ENCODE measurements around the gene PPP1R16B.

GRCh38 chr20:38799203-38799602, 6.3 kb upstream of the PPP1R16B start:
- TF ChIP-seq, protein P1, sequence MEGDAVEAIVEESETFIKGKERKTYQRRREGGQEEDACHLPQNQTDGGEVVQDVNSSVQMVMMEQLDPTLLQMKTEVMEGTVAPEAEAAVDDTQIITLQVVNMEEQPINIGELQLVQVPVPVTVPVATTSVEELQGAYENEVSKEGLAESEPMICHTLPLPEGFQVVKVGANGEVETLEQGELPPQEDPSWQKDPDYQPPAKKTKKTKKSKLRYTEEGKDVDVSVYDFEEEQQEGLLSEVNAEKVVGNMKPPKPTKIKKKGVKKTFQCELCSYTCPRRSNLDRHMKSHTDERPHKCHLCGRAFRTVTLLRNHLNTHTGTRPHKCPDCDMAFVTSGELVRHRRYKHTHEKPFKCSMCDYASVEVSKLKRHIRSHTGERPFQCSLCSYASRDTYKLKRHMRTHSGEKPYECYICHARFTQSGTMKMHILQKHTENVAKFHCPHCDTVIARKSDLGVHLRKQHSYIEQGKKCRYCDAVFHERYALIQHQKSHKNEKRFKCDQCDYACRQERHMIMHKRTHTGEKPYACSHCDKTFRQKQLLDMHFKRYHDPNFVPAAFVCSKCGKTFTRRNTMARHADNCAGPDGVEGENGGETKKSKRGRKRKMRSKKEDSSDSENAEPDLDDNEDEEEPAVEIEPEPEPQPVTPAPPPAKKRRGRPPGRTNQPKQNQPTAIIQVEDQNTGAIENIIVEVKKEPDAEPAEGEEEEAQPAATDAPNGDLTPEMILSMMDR (IDR thresholded peaks at IDR 0.05; ENCODE audit: low read length): no peak
- TF ChIP-seq EZH2 (IDR thresholded peaks at IDR 0.05; ENCODE audit: borderline replicate concordance, low read length): no peak

All from OCI-LY1 (cell line).